HG02970 (cell line): ENCODE data around the gene LIF.

ENCODE experiments used
- ATAC-seq: cut with Tn5 transposase; IDR thresholded peaks from one replicate; pipeline ENCODE4 v1.9.1; 2021; ENCODE audit warnings: mild to moderate bottlenecking, moderate library complexity, moderate number of reproducible peaks; ENCODE audit not compliant: unreplicated experiment, low FRiP score

Gene LIF

GRCh38 chr22:30195245-30196140 is 51.1 kb downstream of the LIF start:
- no peak for ATAC-seq

- no peak for ATAC-seq
Observed at GRCh38 chr22:30193031-30193775, 53.4 kb downstream of the LIF start.

- ATAC-seq = no peak
Observed at GRCh38 chr22:30192427-30192826, 54.1 kb downstream of the LIF start.

GRCh38 chr22:30191040-30191701 is 55.4 kb downstream of the LIF start:
- no peak for ATAC-seq

GRCh38 chr22:30190574-30190973 is 56.0 kb downstream of the LIF start:
- ATAC-seq = no peak
